Effector CD4-positive, alpha-beta T cell (primary cell): ENCODE measurements around the gene SETMAR.
"Not testable (repeated sequence)": the region's sequence is repeated elsewhere in the genome, so short reads cannot be mapped to it uniquely, and the experiment has no call there.

Source experiments
- DNase-seq: peaks from one replicate; pipeline ENCODE4 v3.0.0-alpha.2; 2020
- total RNA-seq: gene quantifications from one replicate; lab custom pipeline; 2026; lab: John Stamatoyannopoulos, UW

SETMAR gene
- total RNA-seq, result 6.2 reads per million, percentile 23 among the genes with 10 or more reads in this experiment

DNA sequence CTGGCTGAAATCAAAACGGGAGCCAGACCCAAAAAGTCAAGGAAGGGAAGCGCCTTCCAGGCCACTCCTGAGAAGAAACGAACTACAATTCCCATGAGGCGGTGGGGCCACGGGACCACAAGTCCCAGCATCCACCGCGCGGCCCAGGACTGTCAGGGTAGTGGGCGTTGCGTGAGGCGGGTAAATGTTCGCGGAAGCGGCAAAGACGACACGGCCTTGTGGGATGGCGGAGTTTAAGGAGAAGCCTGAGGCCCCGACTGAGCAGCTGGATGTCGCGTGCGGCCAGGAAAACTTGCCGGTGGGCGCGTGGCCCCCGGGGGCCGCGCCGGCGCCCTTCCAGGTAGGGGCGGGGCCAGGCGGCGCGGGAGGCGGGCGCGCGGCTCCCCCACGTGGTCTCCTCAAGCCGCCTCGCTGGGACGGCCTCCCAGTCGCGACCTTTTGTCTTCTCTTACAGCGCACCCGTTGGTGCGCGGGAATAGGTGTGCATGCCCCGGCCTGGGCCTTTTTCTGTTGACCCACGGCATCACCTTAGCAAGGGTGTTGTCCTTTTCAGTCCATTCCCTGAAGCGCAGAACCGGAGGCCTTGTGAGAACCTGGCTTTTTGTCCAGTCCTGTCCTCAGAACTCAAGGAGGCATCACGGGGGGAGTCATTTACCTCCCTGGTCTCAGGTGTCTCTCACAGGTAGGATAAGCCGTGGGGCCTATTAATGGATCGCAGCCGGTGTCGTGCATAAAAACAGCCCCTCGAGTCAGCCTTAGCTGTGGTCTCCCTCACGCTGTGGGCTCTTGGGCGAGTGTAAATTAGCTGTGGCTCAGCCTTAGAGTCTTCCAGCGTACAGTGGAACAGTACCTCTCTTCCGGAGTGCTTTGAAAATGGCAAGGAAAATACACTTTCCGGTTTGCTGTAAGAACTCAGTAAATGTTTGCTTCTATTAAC is at the start of gene SETMAR:
Gene SETMAR, plus strand, starts transcription at position 183 of the 937 bp plus-strand sequence. Its CDS starts 2 bp downstream, at position 185.
- DNase-seq, result peak; percentile 75

DNA sequence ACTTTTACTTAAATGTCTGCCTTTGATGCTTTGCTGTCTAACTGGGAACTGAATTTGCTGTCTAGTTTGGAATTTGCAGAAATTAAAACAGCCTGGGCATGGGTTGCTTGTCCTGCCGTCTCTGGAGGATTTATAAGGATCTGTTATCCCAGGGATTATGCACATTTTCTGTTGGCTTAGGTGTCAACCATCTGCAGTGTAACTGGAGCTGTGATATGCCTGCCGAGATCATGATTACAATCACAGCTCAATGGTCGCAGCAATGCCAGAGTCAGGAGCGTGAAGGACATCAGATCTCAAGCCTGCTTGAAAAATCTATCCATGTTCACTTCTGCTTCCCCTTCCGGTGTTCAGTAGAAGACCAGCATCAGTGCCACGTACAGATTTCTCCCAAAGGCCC is 41.8 kb upstream of the SETMAR start:
- no peak for DNase-seq

DNA sequence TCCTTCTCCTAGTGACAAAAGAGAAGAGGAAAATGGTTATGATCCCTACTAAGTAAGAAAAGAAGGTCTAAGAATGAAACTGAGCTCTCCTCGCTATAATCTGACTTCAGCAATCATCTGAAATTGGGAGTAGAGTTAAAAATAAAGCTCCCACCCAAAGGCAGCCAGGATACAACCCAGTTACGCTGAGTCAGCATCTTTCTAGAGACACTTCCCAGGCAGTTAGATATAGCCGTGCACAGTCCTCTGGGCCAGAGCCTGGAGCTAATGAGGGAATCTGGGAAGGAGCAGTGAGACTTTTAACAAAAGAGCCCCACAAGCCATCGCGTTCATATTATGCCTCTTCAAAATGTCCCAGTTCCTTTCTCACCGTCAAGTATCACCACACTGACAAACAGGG is 39.1 kb upstream of the SETMAR start:
- DNase-seq, result no peak

DNA sequence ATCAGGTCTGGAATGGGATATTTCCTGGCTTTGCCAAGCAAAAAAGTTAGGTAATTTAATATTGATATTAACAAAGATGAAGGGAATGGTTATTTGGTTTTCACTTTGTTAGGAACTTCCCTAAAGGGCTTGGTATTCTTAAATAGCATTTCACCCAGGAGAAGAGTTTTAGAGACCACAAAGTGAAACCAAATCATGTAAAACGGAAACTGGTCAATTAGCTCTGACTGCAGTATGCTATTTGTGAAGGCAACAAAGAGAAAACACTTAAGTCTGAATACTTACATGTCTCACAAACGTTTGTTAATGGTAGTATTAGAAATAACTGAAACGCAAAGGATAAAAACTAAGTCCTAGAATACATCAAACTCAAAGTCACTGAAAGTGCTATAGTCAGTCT is 32.4 kb upstream of the SETMAR start:
- DNase-seq, result no peak

DNA sequence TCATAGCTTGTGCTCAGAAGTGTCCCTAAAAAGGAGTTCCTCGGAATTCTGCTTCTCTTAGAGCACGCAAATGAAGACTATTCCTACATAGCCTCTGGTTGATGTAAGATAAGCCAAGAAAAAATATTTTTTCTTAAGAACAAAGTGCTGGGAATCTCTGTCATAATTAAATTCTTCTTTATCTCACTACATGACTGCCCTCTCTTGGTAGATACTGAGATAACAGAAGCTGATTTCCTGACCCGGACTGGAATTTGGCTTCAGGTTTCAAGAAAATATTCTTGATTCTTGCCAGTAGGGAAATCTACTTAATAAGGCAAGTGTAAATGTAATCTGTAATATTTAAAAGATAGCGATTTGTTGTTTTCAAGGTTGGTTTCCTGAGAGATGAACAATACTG is 31.3 kb upstream of the SETMAR start:
- DNase-seq, result no peak

DNA sequence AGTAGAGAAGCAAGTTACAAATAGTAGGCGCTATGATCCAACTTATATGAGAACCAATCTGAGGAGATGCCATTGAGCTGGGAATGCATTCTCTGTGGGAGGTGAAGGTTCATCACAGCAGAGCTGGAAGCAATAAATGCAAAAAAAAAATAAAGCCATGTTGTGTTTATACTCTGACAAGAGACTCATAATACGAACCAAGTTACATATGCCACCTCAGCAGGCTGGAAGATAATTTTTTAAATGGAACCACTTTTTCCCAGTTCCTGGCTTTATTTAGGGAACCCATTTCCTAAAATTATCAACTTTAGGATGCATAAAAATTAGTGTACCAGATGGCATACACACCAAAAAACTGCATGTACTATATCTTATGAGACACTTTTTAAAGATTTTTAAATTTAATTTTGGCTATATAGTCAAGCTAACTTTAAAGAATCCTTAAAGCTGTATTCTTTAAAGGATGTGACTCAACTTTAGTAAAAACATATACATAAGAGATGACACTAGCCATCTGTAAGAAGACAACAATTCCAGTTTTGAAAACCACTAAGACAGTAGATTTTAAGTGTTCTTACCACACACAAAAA is 23.6 kb upstream of the SETMAR start:
- DNase-seq, result no peak

DNA sequence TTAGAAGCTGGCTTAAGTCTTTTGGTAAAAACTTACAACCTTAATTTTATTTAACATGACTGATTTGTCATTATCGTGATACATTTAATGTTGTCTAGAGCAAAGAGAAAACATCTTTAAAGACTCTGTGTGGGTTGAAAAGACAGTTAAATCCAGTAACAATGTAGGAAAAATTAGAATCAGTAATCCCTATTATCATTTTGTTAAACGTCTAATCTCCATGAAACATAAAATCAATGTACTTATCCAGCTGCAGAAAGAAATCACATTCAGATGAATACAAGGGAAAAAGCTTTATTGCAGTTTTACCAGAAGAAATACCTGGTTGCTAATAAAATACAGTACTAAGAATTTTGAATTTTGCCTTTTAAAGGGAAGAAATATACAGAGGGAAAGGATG is 21.2 kb upstream of the SETMAR start:
- DNase-seq, result no peak

DNA sequence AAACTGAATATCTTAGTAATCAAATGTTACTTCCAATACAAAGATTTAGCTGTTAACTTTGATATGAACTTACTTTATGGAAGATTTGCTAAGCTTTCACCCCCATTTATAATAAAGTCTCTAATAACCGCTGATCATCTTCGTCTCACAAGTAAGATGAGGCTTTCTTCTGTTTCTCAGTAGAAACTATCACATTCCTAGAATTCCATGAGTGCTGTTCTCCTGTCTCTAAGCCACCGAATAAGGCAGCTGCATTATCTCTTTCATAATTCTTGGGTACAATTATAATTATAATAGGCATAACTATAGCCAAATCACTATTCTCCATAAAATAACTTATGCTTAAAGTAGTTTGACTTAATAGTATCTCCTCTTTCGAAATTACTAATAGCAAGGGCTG is 18.3 kb upstream of the SETMAR start:
- no peak for DNase-seq

DNA sequence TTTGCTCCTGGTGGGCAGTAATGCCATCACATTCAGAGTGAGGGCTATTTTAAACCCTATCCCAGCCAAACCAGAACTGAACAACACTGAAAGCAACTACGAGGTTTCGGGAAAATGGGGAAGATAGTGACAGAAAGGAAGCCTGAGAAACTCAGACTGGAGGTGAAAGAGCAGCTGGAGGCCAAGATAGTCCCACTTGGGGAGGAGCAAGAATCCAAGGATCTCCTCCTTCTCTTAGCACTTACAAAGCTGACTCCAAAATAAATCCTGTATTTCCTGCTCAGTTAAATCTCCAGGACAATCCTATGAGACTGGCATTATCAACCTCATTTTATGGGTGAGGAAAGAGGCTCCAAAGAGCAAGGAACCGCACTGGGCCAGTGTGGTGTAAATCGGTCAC is 14.1 kb upstream of the SETMAR start:
- DNase-seq, result no peak

DNA sequence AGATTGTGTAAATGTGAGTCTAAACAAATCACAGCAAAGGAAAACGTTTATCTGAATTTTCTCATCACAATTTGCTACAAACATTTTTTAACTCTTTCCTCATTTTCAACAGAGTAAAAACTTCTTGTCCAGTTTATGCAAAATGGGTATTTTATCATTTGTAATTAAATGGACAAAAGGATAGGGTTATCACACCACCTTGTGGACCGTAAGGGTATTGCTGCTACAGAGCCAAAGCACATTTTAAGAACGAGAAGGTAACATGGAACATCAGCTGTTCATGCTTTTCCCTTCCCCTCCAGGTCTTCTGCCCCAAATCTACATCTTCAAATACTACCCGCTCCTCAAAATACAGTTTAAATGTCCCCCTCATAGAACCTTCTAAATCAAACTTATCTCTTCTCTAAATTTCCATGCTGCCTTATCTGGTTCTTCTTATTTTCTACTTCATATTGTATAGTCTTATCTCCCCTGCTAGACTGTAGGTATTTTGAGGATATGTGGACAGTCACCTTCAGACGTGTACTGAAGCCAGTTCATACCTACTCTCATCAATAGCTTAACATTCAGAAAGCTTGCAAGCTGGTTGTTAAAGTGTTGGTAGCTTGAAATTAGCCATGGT is 12.8 kb upstream of the SETMAR start:
- peak; percentile 5 for DNase-seq

DNA sequence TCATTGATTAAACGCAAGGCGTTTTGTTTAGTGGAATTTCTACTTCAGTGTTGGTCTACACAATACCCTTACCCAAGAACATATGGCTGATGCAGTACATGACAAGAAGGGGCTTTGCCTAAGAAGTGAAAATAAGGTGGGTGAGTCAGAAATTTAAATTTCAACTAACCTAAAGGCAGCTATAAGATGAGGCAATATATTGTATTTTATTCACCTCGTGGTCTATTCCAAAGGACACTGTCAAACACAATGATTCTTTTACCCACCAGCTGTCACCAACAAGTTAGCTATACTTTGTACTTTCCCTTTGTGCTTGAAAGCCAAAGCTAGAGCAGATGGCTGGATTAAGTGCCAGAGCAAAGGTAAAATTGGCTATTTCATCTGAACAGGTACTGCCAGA is 10.9 kb upstream of the SETMAR start:
- no peak for DNase-seq

DNA sequence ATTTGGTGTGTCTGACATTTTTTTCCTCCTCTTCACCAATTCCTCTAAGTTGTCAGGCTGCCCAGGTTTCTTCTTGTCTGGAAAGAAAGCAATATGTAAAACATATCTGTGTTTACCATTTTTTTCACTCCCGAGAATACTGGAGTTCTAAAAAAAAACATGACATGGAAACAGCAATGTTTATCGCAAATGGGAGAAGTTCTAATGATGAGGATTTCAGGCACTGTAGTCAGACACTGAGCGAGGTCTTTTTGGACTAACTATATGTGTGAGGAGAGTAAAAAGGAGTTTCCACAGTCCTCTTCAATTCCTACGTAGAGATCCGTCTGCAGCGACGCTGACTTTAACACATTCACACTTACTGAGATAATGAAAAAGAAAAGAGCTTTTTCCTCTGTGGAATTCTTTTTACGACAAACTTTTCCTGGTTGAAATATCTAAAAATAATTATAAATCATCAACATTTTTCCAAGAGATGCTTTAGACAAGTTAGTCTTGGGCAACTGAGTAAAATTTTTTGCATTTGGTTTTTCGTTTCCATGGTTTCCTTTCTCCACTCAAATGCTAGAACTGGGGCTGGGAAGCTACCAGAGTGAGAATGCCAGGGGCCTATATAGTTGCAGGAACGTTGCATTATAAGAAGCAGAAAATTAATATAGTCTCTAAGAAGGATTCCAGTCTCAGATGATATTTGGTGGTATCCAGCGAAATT is 8.4 kb upstream of the SETMAR start:
- DNase-seq, result no peak

DNA sequence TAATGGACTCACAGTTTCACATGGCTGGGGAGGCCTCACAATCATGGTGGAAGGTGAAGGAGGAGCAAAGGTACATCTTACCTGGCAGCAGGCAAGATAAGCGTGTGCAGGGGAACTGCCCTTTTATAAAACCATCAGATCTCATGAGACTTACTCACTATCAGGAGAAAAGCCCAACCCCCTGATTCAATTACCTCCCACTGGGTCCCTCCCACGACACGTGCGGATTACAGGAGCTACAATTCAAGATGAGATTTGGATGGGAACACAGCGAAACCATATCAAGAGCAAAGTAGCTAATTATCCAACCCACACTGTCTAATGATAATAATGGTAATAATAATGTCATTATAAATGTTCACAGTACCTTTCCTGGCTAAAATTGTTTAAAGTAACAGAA is 6.7 kb upstream of the SETMAR start:
- DNase-seq, result not testable (repeated sequence)

DNA sequence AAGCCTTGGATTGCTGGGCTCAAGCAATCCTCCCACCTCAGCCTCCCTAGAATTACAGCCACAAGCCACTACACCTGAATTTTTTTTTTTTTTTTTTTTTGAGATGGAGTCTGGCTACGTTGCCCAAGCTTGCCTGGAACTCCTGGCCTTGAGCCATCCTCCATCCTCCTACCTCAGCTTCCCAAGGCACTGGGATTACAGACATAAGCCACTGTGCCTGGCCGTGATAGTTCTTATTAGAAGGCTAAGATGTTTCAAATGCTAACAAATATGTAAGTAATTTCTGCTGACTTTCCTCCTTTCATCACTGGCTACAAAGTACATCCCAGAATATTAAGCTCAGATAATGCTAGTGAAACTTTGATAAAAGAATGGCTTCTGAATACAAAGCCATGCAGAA is 5.7 kb upstream of the SETMAR start:
- no peak for DNase-seq

DNA sequence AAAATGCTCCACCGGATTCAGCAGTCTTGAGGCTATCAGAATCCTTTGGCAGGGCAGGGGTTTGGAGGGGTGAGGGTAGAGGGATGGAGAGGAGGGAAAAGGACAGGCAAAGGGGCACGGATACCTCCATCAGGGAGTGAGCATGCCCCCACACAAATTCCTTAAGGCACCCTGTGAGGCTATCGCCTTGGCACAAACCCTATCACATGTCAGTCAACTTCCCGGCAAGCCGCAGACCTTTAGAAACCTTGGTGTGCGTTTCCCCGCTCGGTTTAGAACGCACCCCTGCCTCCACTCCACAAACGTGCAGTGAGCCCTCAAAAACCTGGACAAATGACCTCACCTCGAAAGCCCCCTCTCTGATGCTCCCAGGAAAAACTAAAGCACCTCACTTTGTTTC is 422 bp upstream of the SETMAR start:
- no peak for DNase-seq

DNA sequence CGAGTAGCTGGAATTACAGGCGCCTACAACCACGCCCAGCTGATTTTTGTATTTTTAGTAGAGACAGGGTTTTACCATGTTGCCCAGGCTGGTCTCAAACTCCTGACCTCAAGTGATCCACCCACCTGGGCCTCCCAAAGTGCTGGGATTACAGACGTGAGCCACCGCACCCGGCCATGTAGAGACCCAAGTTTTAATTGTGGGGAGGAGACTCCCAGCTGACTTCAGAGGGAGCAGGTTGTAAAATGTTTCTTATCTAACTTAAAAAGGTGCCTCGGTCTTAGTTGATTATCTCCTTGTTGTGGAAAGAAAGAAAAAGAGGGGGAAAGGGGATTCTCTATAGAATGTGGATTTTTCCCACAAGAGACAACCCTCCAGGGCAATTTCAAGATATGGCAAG is 2.0 kb downstream of the SETMAR start:
- DNase-seq, result not testable (repeated sequence)

DNA sequence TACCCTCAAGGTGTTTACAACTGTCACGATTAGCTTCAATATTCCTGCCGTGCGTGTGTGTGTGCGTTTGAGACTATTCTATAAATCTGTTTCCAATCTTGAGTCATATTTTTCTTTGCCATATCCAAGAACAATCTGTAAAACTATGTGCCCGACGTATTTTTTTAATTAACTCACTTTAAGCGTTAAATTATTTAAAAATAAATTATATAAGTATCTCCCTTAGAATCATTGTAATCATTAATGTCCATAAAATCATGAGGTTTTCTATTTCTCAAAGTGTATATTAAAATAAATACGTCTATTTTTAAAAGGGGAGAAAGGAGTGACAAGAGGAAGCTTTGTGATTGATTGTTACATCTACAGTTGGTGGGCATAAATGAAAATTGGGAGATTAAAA is 2.9 kb downstream of the SETMAR start:
- no peak for DNase-seq

DNA sequence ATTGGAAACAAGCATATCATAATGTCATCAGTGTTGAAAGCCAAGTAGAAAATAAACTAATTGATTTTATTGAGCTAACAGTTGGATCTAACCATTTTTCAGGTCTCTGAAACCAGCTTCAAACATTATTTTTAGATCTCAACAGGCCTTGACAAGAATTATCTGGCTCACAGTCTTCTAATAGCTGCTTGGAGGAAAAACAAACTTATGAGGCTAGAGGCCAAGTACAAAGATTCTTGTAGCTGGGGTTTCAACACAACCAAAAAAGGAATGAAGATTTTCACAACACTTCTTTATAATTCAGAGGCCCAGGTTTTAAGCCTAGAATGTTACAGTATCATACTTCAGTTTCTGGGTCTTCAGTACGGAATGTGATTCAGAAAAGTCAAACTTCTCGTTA is 3.7 kb downstream of the SETMAR start:
- DNase-seq, result no peak

DNA sequence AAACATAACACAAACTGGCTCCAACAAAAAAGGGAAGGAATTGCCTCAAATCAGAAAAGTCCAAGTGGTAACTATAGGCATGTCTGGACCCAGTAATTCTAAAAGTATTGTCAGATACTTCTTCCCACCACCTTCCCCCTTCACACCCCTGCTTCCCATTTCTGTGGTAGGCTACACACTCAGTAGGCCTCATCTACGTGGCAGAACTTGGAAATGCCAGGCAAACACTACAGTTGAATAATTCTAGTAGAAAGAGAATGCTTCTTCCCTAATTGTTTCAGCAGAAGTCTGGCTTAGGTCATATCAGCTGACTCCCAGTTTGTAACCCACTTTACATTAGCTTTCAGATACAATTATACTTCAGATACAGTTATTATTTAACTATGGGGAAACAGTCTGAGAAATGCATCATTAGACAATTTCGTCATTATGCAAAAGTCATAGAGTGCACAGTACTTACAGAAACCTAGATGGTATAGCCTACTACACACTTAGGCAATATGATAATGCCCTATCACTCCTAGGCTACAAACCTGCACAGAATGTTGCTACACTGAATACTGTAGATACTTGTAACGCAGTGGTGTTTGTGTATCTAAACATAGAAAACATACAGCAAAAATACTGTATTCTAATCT is 6.4 kb downstream of the SETMAR start:
- no peak for DNase-seq

DNA sequence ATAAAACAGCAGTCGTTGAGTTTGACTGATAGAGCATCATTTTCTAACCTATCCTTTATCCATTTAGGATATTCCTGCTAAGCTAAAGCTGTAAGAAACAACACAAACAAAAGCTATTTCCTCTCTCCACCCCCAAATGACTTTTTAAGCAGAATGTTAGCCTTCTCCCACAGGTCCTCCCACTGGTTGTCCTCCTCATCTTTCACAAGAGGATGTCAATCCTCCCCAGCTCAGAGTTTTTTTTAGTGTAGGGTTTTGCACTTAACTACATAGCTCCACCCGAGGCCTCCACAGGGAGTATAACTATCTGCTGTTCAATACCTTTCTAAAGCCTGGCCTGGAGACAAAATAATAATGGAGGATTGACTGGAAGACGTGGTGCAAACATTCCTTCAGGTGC is 7.8 kb downstream of the SETMAR start:
- no peak for DNase-seq

DNA sequence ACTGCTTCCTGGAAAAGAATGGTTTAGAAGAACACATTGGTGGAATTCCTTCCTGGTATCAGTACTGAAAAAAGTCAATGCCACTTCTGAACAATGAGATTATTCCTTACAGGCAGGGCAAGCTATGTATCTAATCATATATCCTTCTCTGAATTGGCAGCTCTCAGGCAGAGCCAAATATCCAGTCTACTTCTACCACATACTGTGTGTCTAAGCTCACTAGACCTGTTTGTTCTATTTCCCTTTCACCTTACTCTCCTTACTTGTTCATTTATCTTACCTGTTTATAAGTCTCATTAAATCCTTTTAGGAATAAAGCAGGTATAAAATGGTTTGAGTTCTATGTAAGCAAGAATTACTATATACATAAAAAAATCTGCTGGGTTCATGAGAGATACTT is 8.3 kb downstream of the SETMAR start:
- no peak for DNase-seq

DNA sequence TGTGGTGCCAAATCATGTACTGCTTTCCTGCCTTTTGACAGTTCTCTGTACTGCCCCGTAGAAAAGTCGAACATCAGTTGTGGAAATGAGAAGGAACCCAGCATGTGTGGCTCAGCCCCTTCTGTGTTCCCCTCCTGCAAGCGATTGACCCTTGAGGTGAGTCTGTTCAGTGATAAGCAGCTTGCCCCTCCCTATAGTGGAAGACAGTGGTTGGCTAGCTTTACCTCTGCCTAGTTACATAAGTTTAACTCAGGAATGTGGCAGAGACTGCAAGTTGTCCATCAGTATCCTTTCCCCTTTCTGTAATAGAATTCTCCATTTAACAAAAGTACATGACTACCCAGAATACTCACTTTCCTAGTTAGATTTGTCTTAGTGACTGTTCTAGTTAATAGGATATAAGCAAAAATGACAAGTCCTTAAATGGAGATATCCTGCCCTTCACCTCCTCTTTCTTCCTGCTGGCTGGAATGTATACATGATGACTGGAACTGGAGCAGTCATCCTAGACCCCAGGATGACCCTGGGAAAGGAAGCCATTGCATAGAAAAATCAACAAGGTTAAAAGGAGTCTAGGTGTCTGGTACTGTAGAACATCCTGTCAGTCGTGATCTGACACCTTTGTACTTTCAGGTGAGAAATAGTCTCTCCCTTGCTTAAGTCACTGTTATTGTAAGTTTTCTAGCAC is 10.6 kb downstream of the SETMAR start:
- no peak for DNase-seq
